ENCODE data around the gene METTL23. TPM values are rescaled to one million over a fixed set of nuclear protein-coding genes. Genes with fewer than 3 reads are reported as not detected.

Gene METTL23
- total and polyA plus RNA-seq, 2 of the 8 experiments (the other 6 are each of a cell fraction or from before 2014, with no cell fraction given): 36.1 to 60.2 TPM

DNA sequence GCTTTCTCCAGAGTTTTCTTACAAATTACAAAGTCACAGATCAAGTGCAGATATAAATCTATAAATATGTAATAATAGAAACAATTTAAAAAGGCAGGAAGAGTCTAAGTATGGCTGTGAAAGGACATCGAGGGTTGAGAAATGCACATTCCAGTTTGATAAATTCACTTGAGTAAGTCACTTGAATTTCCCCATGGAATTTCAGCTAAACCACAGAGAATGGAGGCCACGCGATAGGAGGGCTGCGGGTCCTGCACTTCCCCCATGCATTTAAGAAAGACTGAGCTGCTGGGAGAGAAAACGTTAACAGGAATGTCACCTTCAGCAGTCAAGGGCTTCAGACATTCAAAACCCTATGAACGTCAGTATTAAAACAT is 9.8 kb upstream of the METTL23 start (continued):
- TF ChIP-seq, protein P1, sequence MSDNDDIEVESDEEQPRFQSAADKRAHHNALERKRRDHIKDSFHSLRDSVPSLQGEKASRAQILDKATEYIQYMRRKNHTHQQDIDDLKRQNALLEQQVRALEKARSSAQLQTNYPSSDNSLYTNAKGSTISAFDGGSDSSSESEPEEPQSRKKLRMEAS (IDR thresholded peaks at IDR 0.05): no peak
